Neural crest cell (in vitro differentiated cells): ENCODE data around the gene FAM209B. TPM values are rescaled to one million over a fixed set of nuclear protein-coding genes. Genes with fewer than 3 reads are reported as not detected.
"Not testable (repeated sequence)": the region's sequence is repeated elsewhere in the genome, so short reads cannot be mapped to it uniquely, and the experiment has no call there.

ENCODE experiments used
- DNase-seq: peaks from one replicate; pipeline ENCODE4 v3.0.0; 2021; ENCODE audit warnings: low read depth, mixed read lengths, low spot score
- H3K27ac Mint-ChIP-seq: one replicate; pipeline ENCODE4 v1.8.0; 2021; ENCODE audit warnings: mild to moderate bottlenecking, mixed read lengths; ENCODE audit not compliant: unreplicated experiment
- H3K27me3 Mint-ChIP-seq: 2 replicates; pipeline ENCODE4 v1.8.0; 2021; ENCODE audit warnings: low read depth, mild to moderate bottlenecking, mixed read lengths
- H3K36me3 Mint-ChIP-seq: 2 replicates; pipeline ENCODE4 v1.8.0; 2021; ENCODE audit warnings: low read depth, mild to moderate bottlenecking, mixed read lengths
- H3K4me1 Mint-ChIP-seq: 2 replicates; pipeline ENCODE4 v1.8.0; 2021; ENCODE audit warnings: mixed read lengths
- H3K4me3 Mint-ChIP-seq: one replicate; pipeline ENCODE4 v1.8.0; 2021; ENCODE audit warnings: mild to moderate bottlenecking, mixed read lengths
- H3K9me3 Mint-ChIP-seq: 2 replicates; pipeline ENCODE4 v1.8.0; 2021; ENCODE audit warnings: mixed read lengths
- CTCF ChIP-seq: fragments of 200-600 bp; sonication (generic); conservative IDR thresholded peaks from 2 replicates; pipeline ENCODE4 v1.5.0; 2021; ENCODE audit warnings: antibody characterized with exemption, mild to moderate bottlenecking
- long read RNA-seq: library from polyadenylated mRNA; unstranded; transcript quantifications from one replicate; pipeline ENCODE4 v2.0.0, GENCODE V29; 2020
- total RNA-seq: library from RNA; stranded (reverse); gene quantifications from 2 replicates; pipeline ENCODE4 v1.2.1, GENCODE V29; 2021

FAM209B gene
- 0.55 TPM in 1 of 2 replicates, not detected in the other for total RNA-seq
- long read RNA-seq: 0 reads

GRCh38 chr20:56532946-56533345 is at the start of gene FAM209B:
Gene FAM209B, plus strand, starts transcription at chr20:56533246. Its CDS starts 96 bp downstream, at chr20:56533342.
- not testable (repeated sequence) for H3K9me3 Mint-ChIP-seq, H3K27me3 Mint-ChIP-seq, DNase-seq, H3K36me3 Mint-ChIP-seq, H3K4me1 Mint-ChIP-seq, H3K4me3 Mint-ChIP-seq
- H3K27ac Mint-ChIP-seq: peak within 1 kb of the TSS; percentile 86

- H3K4me3 Mint-ChIP-seq: no peak overlapping the region
- H3K4me1 Mint-ChIP-seq: no peaks in the 10 kb centered on the region
- H3K27ac Mint-ChIP-seq: no peak overlapping the region
- peaks cover 2% of the 10 kb centered on the region for H3K36me3 Mint-ChIP-seq
- no peaks in the 10 kb centered on the region for H3K9me3 Mint-ChIP-seq
- H3K27me3 Mint-ChIP-seq: no peaks in the 10 kb centered on the region
- TF ChIP-seq CTCF: no peak
- no peak for DNase-seq
Measured at GRCh38 chr20:56483970-56484369, 49.1 kb upstream of the FAM209B start.

GRCh38 chr20:56487216-56487615 is 45.8 kb upstream of the FAM209B start:
- Mint-ChIP-seq H3K9me3 (no peaks in the 10 kb centered on the region), H3K4me1 (no peaks in the 10 kb centered on the region), H3K36me3 (no peaks in the 10 kb centered on the region), H3K27me3 (no peaks in the 10 kb centered on the region), H3K27ac (no peak overlapping the region), H3K4me3 (no peak overlapping the region)
- DNase-seq: no peak
- TF ChIP-seq CTCF: no peak

- no peak for DNase-seq
- TF ChIP-seq CTCF: no peak
- no peaks in the 10 kb centered on the region for H3K27me3 Mint-ChIP-seq
- H3K27ac Mint-ChIP-seq: peak overlapping the region; percentile 75
- no peaks in the 10 kb centered on the region for H3K36me3 Mint-ChIP-seq
- no peaks in the 10 kb centered on the region for H3K9me3 Mint-ChIP-seq
- no peak overlapping the region for H3K4me3 Mint-ChIP-seq
- no peaks in the 10 kb centered on the region for H3K4me1 Mint-ChIP-seq
Measured at GRCh38 chr20:56488566-56488965, 44.5 kb upstream of the FAM209B start.

GRCh38 chr20:56501116-56501515 is 31.9 kb upstream of the FAM209B start:
- no peak overlapping the region for H3K27ac Mint-ChIP-seq
- peaks cover 11% of the 10 kb centered on the region for H3K36me3 Mint-ChIP-seq
- DNase-seq: no peak
- H3K4me1 Mint-ChIP-seq: peaks cover 2% of the 10 kb centered on the region
- H3K9me3 Mint-ChIP-seq: peaks cover 2% of the 10 kb centered on the region
- no peak for TF ChIP-seq CTCF
- no peaks in the 10 kb centered on the region for H3K27me3 Mint-ChIP-seq
- H3K4me3 Mint-ChIP-seq: no peak overlapping the region

GRCh38 chr20:56503916-56504315 is 29.1 kb upstream of the FAM209B start:
- TF ChIP-seq CTCF: no peak
- H3K36me3 Mint-ChIP-seq: no peaks in the 10 kb centered on the region
- H3K9me3 Mint-ChIP-seq: no peaks in the 10 kb centered on the region
- no peak overlapping the region for H3K27ac Mint-ChIP-seq
- H3K4me3 Mint-ChIP-seq: no peak overlapping the region
- peaks cover 4% of the 10 kb centered on the region for H3K4me1 Mint-ChIP-seq
- no peaks in the 10 kb centered on the region for H3K27me3 Mint-ChIP-seq
- DNase-seq: no peak
